Hepatocyte (in vitro differentiated cells): ENCODE results near the gene PDF. TPM values are rescaled to one million over a fixed set of nuclear protein-coding genes. Genes with fewer than 3 reads are reported as not detected.

Experiments used
- DNase-seq: peaks from one replicate; pipeline ENCODE4 v3.0.0-alpha.2; 2016; ENCODE audit warnings: low spot score
- H2AFZ ChIP-seq: fragments of 200-600 bp; sonication (generic); 2 replicates; pipeline ENCODE4 v1.6.0; 2016; ENCODE audit warnings: antibody characterized with exemption, mild to moderate bottlenecking
- H3K27ac ChIP-seq: fragments of 200-600 bp; sonication (generic); 2 replicates; pipeline ENCODE4 v1.5.1; 2016; ENCODE audit warnings: mild to moderate bottlenecking
- H3K27me3 ChIP-seq: fragments of 200-600 bp; sonication (generic); 2 replicates; pipeline ENCODE4 v1.6.1; 2016
- H3K36me3 ChIP-seq: fragments of 200-600 bp; sonication (generic); replicated peaks from 2 replicates; pipeline ENCODE4 v1.5.1; 2016; ENCODE audit warnings: low read depth; ENCODE audit not compliant: insufficient read depth
- H3K4me1 ChIP-seq: fragments of 200-600 bp; sonication (generic); 2 replicates; pipeline ENCODE4 v1.5.1; 2016; ENCODE audit warnings: mild to moderate bottlenecking, moderate library complexity; ENCODE audit not compliant: insufficient read depth
- H3K4me2 ChIP-seq: fragments of 200-600 bp; sonication (generic); 2 replicates; pipeline ENCODE4 v1.6.0; 2016
- H3K4me3 ChIP-seq: fragments of 200-600 bp; sonication (generic); 2 replicates; pipeline ENCODE4 v1.5.1; 2016; ENCODE audit warnings: mild to moderate bottlenecking
- H3K79me2 ChIP-seq: fragments of 200-600 bp; sonication (generic); 2 replicates; pipeline ENCODE4 v1.6.0; 2017; ENCODE audit warnings: mild to moderate bottlenecking
- H3K9me2 ChIP-seq: fragments of 200-600 bp; sonication (generic); replicated peaks from 2 replicates; pipeline ENCODE4 v1.6.0; 2017; ENCODE audit warnings: mild to moderate bottlenecking; ENCODE audit not compliant: insufficient read depth
- H3K9me3 ChIP-seq: fragments of 200-600 bp; sonication (generic); 2 replicates; pipeline ENCODE4 v1.5.1; 2016; ENCODE audit warnings: low read depth, mild to moderate bottlenecking
- H4K20me1 ChIP-seq: fragments of 200-600 bp; sonication (generic); 2 replicates; pipeline ENCODE4 v1.6.0; 2016; ENCODE audit warnings: mild to moderate bottlenecking; ENCODE audit not compliant: insufficient read depth, poor library complexity, severe bottlenecking
- CTCF ChIP-seq: fragments of 200-600 bp; sonication (generic); IDR thresholded peaks from 2 replicates; pipeline ENCODE4 v1.5.1; 2016; ENCODE audit warnings: antibody characterized with exemption, mild to moderate bottlenecking; ENCODE audit not compliant: poor library complexity
- EZH2 ChIP-seq: fragments of 200-600 bp; sonication (generic); IDR thresholded peaks from 2 replicates; pipeline ENCODE4 v1.6.1; 2016; ENCODE audit warnings: antibody characterized with exemption, mild to moderate bottlenecking, borderline replicate concordance
- EZH2phosphoT487 ChIP-seq: fragments of 200-600 bp; sonication (generic); IDR thresholded peaks from one replicate; pipeline ENCODE4 v1.6.1; 2018; ENCODE audit warnings: antibody characterized with exemption, mild to moderate bottlenecking, low read depth, moderate library complexity; ENCODE audit not compliant: unreplicated experiment, severe bottlenecking
- WGBS: methylation state at CpG from one replicate; pipeline ENCODE4 v1.1.6; 2016; ENCODE audit warnings: low lambda C conversion rate; ENCODE audit errors: missing lambda C conversion rate; 5-methylcytosine and 5-hydroxymethylcytosine counted together
- polyA plus RNA-seq: library from polyadenylated mRNA; unstranded; fragments of >200 nt; fragmentation: Nextera tagmentation; extraction: Ambion mirVana; gene quantifications from 2 replicates; pipeline ENCODE4 v1.2.1, GENCODE V29; 2016
- total RNA-seq: library from RNA; depleted of rRNA; stranded (reverse); fragments of >200 nt; gene quantifications from 2 replicates; pipeline ENCODE4 v1.2.3, GENCODE V29; 2014

PDF gene
- total and polyA plus RNA-seq, 2 experiments from 2014 or later, result 14.3 to 25.4 TPM

GRCh38 chr16:69322343-69322742, 8.0 kb downstream of the PDF start:
- no peaks in the 10 kb centered on the region for H3K9me2 ChIP-seq
- H3K27me3 ChIP-seq, result no peaks in the 10 kb centered on the region
- WGBS, result 96% methylated on average over 7 of the region's 7 CpGs
- peaks cover 45% of the 10 kb centered on the region for H3K79me2 ChIP-seq
- H3K4me2 ChIP-seq, result no peak overlapping the region
- no peaks in the 10 kb centered on the region for H4K20me1 ChIP-seq
- no peak for DNase-seq
- no peaks in the 10 kb centered on the region for H3K9me3 ChIP-seq
- no peaks in the 10 kb centered on the region for H3K36me3 ChIP-seq
- peaks cover 14% of the 10 kb centered on the region for H3K4me1 ChIP-seq
- no peak overlapping the region for H2AFZ ChIP-seq
- TF ChIP-seq CTCF (no peak), EZH2 (no peak), EZH2phosphoT487 (no peak)
- H3K27ac ChIP-seq, result no peak overlapping the region
- H3K4me3 ChIP-seq, result no peak overlapping the region

GRCh38 chr16:69321080-69321479, 9.3 kb downstream of the PDF start:
- 98% methylated on average over 22 of the region's 22 CpGs for WGBS
- Histone ChIP-seq H3K4me2 (no peak overlapping the region), H3K4me1 (peaks cover 5% of the 10 kb centered on the region), H3K27ac (no peak overlapping the region), H4K20me1 (no peaks in the 10 kb centered on the region), H2AFZ (no peak overlapping the region), H3K9me3 (no peaks in the 10 kb centered on the region), H3K9me2 (no peaks in the 10 kb centered on the region), H3K4me3 (no peak overlapping the region), H3K27me3 (no peaks in the 10 kb centered on the region), H3K36me3 (no peaks in the 10 kb centered on the region), H3K79me2 (peaks cover 41% of the 10 kb centered on the region)
- TF ChIP-seq EZH2 (no peak), EZH2phosphoT487 (no peak), CTCF (no peak)
- no peak for DNase-seq

- peaks cover 1% of the 10 kb centered on the region for H3K4me1 ChIP-seq
- H3K36me3 ChIP-seq, result no peaks in the 10 kb centered on the region
- H3K27me3 ChIP-seq, result no peaks in the 10 kb centered on the region
- TF ChIP-seq CTCF, result no peak
- H3K4me3 ChIP-seq, result no peak overlapping the region
- H2AFZ ChIP-seq, result no peak overlapping the region
- peaks cover 38% of the 10 kb centered on the region for H3K79me2 ChIP-seq
- DNase-seq, result no peak
- H3K27ac ChIP-seq, result no peak overlapping the region
- 93% methylated on average over 13 of the region's 13 CpGs for WGBS
- H3K9me2 ChIP-seq, result no peaks in the 10 kb centered on the region
- H4K20me1 ChIP-seq, result no peaks in the 10 kb centered on the region
- H3K4me2 ChIP-seq, result no peak overlapping the region
- H3K9me3 ChIP-seq, result no peaks in the 10 kb centered on the region
These were observed 9.7 kb downstream of the PDF start for GRCh38 chr16:69320740-69321073.
